Measurements from ENCODE around the gene UNC45B. TPM values are rescaled to one million over a fixed set of nuclear protein-coding genes. Genes with fewer than 3 reads are reported as not detected.

UNC45B gene
- total and polyA plus RNA-seq, 2 of the 13 experiments (the other 11 are each of a cell fraction or from before 2014, with no cell fraction given), result 0.01 TPM; not detected in 1

GRCh38 chr17:35119370-35120165 is 28.0 kb upstream of the UNC45B start, which contains the start of gene RAD51D (continued):
- TF ChIP-seq PBX3 (CRISPR knock-in tag; IDR thresholded peaks at IDR 0.05; ENCODE audit: borderline replicate concordance) (no peak), ZNF841 (CRISPR knock-in tag; IDR thresholded peaks at IDR 0.05; ENCODE audit: borderline replicate concordance) (no peak), TFDP2 (CRISPR knock-in tag; IDR thresholded peaks at IDR 0.05) (peak; percentile 91), ATF1 (CRISPR knock-in tag; IDR thresholded peaks at IDR 0.05) (no peak), HNF4G (IDR thresholded peaks at IDR 0.05; ENCODE audit: borderline replicate concordance, low read depth, low read length) (no peak), HNF4G (CRISPR knock-in tag; IDR thresholded peaks at IDR 0.05; ENCODE audit: borderline replicate concordance, low read depth) (0 out of 2 replicates have a peak, but pooled peaks have one; percentile 16), ZNF335 (CRISPR knock-in tag; IDR thresholded peaks at IDR 0.05) (no peak), ZNF788 (CRISPR knock-in tag; IDR thresholded peaks at IDR 0.05; ENCODE audit: borderline replicate concordance) (peak; percentile 73; the same call in 1 of the 2 replicates), RORA (CRISPR knock-in tag; IDR thresholded peaks at IDR 0.05) (no peak), ZNF773 (CRISPR knock-in tag; IDR thresholded peaks at IDR 0.05; ENCODE audit: borderline replicate concordance) (no peak), TMF1 (CRISPR knock-in tag; IDR thresholded peaks at IDR 0.05; ENCODE audit: low read depth) (no peak; the same call in 1 of the 2 replicates), MTA3 (CRISPR knock-in tag; IDR thresholded peaks at IDR 0.05) (no peak), FOSL1 (CRISPR knock-in tag; IDR thresholded peaks at IDR 0.05; ENCODE audit: borderline replicate concordance) (no peak), ZBTB4 (CRISPR knock-in tag; IDR thresholded peaks at IDR 0.05; ENCODE audit: borderline replicate concordance) (peak; percentile 21; the same call in 1 of the 2 replicates), MYC (CRISPR knock-in tag; IDR thresholded peaks at IDR 0.05; ENCODE audit: borderline replicate concordance) (peak; percentile 76; the same call in 1 of the 2 replicates), ZNF460 (CRISPR knock-in tag; IDR thresholded peaks at IDR 0.05; ENCODE audit: borderline replicate concordance) (no peak), HOXA3 (CRISPR knock-in tag; IDR thresholded peaks at IDR 0.05) (peak; percentile 62; the same call in 1 of the 2 replicates), ZNF761 (CRISPR knock-in tag; conservative IDR thresholded peaks at IDR 0.05) (0 out of 2 replicates have a peak, but pooled peaks have one; percentile 21), ZNF724P (CRISPR knock-in tag; IDR thresholded peaks at IDR 0.05; ENCODE audit: borderline replicate concordance) (peak; percentile 68; the same call in 1 of the 2 replicates), XRCC5 (optimal IDR thresholded peaks at IDR 0.05; ENCODE audit: low read length) (peak; percentile 91), ATF5 (CRISPR knock-in tag; IDR thresholded peaks at IDR 0.05; ENCODE audit: low read depth) (no peak), KAT7 (CRISPR knock-in tag; IDR thresholded peaks at IDR 0.05; ENCODE audit: borderline replicate concordance) (no peak; the same call in 1 of the 2 replicates), ZFP41 (CRISPR knock-in tag; IDR thresholded peaks at IDR 0.05; ENCODE audit: borderline replicate concordance) (no peak)
